ENCODE measurements around the gene FOXK2.
"Not testable (repeated sequence)": the region's sequence is repeated elsewhere in the genome, so short reads cannot be mapped to it uniquely, and the experiment has no call there.

- TF ChIP-seq CTCF, POLR2AphosphoS5, POLR2A (IDR thresholded peaks at IDR 0.05): not testable (repeated sequence)
Measured at GRCh38 chr17:82513864-82514263, 5.7 kb upstream of the FOXK2 start.

All from upper lobe of left lung (tissue), 4 donors.